Measurements from ENCODE around the gene WNT3A.

DNA sequence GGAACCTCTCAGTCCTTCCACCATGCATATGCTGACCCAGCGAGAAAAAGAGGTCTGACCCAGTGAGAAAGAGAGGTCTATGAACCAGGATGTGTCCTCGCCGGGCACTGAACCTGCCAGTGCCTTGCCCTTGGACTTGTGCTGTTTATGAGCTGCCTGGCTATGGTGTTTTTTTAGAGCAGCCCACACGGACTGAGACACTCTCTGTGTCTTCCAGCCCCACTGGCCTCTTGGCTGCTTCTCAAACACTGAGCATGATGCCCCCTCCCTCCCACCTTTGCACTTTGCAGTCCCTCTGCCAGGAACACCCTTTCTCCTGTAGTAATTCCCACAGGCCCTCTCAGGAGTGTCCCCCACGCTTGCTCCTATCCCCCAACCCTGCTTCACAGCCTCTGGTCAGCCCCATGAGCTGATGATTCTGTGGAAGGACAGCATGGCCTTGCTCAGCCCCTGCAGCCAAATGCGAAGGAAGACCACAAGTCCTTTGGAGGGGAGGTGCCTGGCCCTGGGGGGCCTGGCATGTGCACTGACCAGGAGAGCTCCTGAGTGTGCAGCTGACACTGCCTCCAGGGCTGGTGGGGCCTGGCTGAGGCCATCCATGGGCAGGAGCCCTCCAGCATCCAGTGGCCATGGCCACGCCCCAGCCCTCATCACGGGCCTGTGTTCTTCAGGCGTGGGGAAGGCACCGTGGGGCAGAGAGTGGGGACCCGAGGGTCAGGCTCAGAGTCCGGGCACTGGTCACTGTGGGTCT, 23.8 kb downstream of the WNT3A start:
- TF ChIP-seq NFYB (IDR thresholded peaks at IDR 0.05; ENCODE audit: extremely low read depth, insufficient read length) (no peak), RBM22 (IDR thresholded peaks at IDR 0.05; ENCODE audit: low read depth, low read length, poor library complexity, severe bottlenecking) (no peak)
- TF ChIP-seq, protein P1, sequence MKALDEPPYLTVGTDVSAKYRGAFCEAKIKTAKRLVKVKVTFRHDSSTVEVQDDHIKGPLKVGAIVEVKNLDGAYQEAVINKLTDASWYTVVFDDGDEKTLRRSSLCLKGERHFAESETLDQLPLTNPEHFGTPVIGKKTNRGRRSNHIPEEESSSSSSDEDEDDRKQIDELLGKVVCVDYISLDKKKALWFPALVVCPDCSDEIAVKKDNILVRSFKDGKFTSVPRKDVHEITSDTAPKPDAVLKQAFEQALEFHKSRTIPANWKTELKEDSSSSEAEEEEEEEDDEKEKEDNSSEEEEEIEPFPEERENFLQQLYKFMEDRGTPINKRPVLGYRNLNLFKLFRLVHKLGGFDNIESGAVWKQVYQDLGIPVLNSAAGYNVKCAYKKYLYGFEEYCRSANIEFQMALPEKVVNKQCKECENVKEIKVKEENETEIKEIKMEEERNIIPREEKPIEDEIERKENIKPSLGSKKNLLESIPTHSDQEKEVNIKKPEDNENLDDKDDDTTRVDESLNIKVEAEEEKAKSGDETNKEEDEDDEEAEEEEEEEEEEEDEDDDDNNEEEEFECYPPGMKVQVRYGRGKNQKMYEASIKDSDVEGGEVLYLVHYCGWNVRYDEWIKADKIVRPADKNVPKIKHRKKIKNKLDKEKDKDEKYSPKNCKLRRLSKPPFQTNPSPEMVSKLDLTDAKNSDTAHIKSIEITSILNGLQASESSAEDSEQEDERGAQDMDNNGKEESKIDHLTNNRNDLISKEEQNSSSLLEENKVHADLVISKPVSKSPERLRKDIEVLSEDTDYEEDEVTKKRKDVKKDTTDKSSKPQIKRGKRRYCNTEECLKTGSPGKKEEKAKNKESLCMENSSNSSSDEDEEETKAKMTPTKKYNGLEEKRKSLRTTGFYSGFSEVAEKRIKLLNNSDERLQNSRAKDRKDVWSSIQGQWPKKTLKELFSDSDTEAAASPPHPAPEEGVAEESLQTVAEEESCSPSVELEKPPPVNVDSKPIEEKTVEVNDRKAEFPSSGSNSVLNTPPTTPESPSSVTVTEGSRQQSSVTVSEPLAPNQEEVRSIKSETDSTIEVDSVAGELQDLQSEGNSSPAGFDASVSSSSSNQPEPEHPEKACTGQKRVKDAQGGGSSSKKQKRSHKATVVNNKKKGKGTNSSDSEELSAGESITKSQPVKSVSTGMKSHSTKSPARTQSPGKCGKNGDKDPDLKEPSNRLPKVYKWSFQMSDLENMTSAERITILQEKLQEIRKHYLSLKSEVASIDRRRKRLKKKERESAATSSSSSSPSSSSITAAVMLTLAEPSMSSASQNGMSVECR (CRISPR knock-in tag; IDR thresholded peaks at IDR 0.05): no peak
- TF ChIP-seq, protein P2, sequence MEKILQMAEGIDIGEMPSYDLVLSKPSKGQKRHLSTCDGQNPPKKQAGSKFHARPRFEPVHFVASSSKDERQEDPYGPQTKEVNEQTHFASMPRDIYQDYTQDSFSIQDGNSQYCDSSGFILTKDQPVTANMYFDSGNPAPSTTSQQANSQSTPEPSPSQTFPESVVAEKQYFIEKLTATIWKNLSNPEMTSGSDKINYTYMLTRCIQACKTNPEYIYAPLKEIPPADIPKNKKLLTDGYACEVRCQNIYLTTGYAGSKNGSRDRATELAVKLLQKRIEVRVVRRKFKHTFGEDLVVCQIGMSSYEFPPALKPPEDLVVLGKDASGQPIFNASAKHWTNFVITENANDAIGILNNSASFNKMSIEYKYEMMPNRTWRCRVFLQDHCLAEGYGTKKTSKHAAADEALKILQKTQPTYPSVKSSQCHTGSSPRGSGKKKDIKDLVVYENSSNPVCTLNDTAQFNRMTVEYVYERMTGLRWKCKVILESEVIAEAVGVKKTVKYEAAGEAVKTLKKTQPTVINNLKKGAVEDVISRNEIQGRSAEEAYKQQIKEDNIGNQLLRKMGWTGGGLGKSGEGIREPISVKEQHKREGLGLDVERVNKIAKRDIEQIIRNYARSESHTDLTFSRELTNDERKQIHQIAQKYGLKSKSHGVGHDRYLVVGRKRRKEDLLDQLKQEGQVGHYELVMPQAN (IDR thresholded peaks at IDR 0.05; ENCODE audit: borderline replicate concordance): no peak
